Right cardiac atrium (tissue), 5 donors: Measurements from ENCODE around the gene TMEM184C. TPM values are rescaled to one million over a fixed set of nuclear protein-coding genes. Genes with fewer than 3 reads are reported as not detected.

ENCODE experiments used
- ATAC-seq, 2 donors: fragments of 200-7000 bp; cut with Tn5 transposase; one replicate each; pipeline versions ENCODE4 v1.8.0 to v1.9.1; 2020; ENCODE audit warnings: moderate library complexity in 2 of 2, mild to moderate bottlenecking in 1 of 2
- DNase-seq, 3 donors: peaks; one replicate each; pipeline ENCODE4 v3.0.0-alpha.2; 2020
- H3K27ac ChIP-seq: one replicate; pipeline ENCODE4 v1.5.1; 2013; ENCODE audit warnings: mild to moderate bottlenecking, low read length, control low read depth, moderate library complexity
- H3K27me3 ChIP-seq: one replicate; pipeline ENCODE4 v1.6.1; 2013; ENCODE audit not compliant: control insufficient read depth, insufficient read depth
- H3K4me1 ChIP-seq: one replicate; pipeline ENCODE4 v1.6.1; 2013; ENCODE audit warnings: low read length; ENCODE audit not compliant: control insufficient read depth, insufficient read depth
- H3K4me3 ChIP-seq: one replicate; pipeline ENCODE4 v1.5.1; 2013; ENCODE audit warnings: low read length, control low read depth
- H3K9me3 ChIP-seq: one replicate; pipeline ENCODE4 v1.6.1; 2013; ENCODE audit warnings: low read length; ENCODE audit not compliant: control insufficient read depth
- WGBS: extraction: QIAGEN DNeasy Blood & Tissue Kit; methylation state at CpG from one replicate; pipeline ENCODE4 v1.1.7; 2013; 5-methylcytosine and 5-hydroxymethylcytosine counted together
- intact Hi-C, 4 donors: fragments of 100-400 bp; cut with DNase I; formaldehyde crosslinking; loops; one replicate each; pipeline versions ENCODE4 v1.11.0 to v1.14.0; 2022 to 2023
- polyA plus RNA-seq: library from polyadenylated mRNA; stranded (reverse); fragments of 200-250 nt; gene quantifications from one replicate; pipeline ENCODE4 v1.2.3, GENCODE V29; 2013
- total RNA-seq, 4 donors: library from RNA; stranded (reverse); fragmentation: NEBNext Ultra II Directional; extraction: Animal tissue kit (Norgen Biotek cat#: 25700); gene quantifications; one replicate each; pipeline ENCODE4 v1.2.1, GENCODE V29; 2021
- donor health status: healthy with polysubstance abuse.
- donor health status: DM: no; HTN: yes; CAD: no.
- donor health status: DM: no; HTN: no; CAD: no.
- donor health status: DM: no; HTN: yes; CAD: no; lungs with severe emphysema.
- donor health status: DM: yes; HTN: yes; CAD: no.

TMEM184C gene
- total and polyA plus RNA-seq, 5 donors, result 10.9 to 31.3 (median 28.1) TPM

- ATAC-seq, result no peak
- no peak for DNase-seq
- Histone ChIP-seq H3K4me1 (no peaks in the 10 kb centered on the region), H3K27ac (no peak overlapping the region), H3K9me3 (no peaks in the 10 kb centered on the region), H3K4me3 (no peak overlapping the region), H3K27me3 (no peaks in the 10 kb centered on the region)
- WGBS, result 89% methylated on average over 1 of the region's 1 CpG
- intact Hi-C loops, result no loop called here
Measured at GRCh38 chr4:147629783-147630730, 12.9 kb downstream of the TMEM184C start.

GRCh38 chr4:147633113-147633512 lies 15.9 kb downstream of the TMEM184C start:
- H3K27ac ChIP-seq, result no peak overlapping the region
- H3K9me3 ChIP-seq, result no peaks in the 10 kb centered on the region
- no peaks in the 10 kb centered on the region for H3K4me1 ChIP-seq
- no peaks in the 10 kb centered on the region for H3K27me3 ChIP-seq
- no peak overlapping the region for H3K4me3 ChIP-seq
- ATAC-seq (no peak), DNase-seq (no peak)
- WGBS, result 92% methylated on average over 3 of the region's 3 CpGs
- intact Hi-C loops, result no loop called here

- Histone ChIP-seq H3K27ac (no peak overlapping the region), H3K9me3 (no peaks in the 10 kb centered on the region), H3K4me3 (no peak overlapping the region), H3K27me3 (no peaks in the 10 kb centered on the region), H3K4me1 (no peaks in the 10 kb centered on the region)
- DNase-seq (no peak), ATAC-seq (no peak)
- intact Hi-C loops, result no loop called here
- WGBS, result 91% methylated on average over 1 of the region's 1 CpG
Measured at GRCh38 chr4:147633643-147634042, 16.4 kb downstream of the TMEM184C start.

- Histone ChIP-seq H3K27ac (no peak overlapping the region), H3K9me3 (no peaks in the 10 kb centered on the region), H3K4me3 (no peak overlapping the region), H3K27me3 (no peaks in the 10 kb centered on the region), H3K4me1 (no peaks in the 10 kb centered on the region)
- intact Hi-C loops, result no loop called here
- DNase-seq (no peak), ATAC-seq (no peak)
Measured at GRCh38 chr4:147635348-147635747, 18.2 kb downstream of the TMEM184C start.

- DNase-seq, result no peak
- Histone ChIP-seq H3K27me3 (no peaks in the 10 kb centered on the region), H3K9me3 (no peaks in the 10 kb centered on the region), H3K4me3 (no peak overlapping the region), H3K4me1 (peaks cover 1% of the 10 kb centered on the region), H3K27ac (no peak overlapping the region)
- intact Hi-C loops, result no loop called here
- ATAC-seq, result no peak
- 68% methylated on average over 1 of the region's 1 CpG for WGBS
Measured at GRCh38 chr4:147638365-147638764, 21.2 kb downstream of the TMEM184C start.

GRCh38 chr4:147638942-147639341 lies 21.7 kb downstream of the TMEM184C start:
- Histone ChIP-seq H3K27me3 (no peaks in the 10 kb centered on the region), H3K4me1 (peaks cover 3% of the 10 kb centered on the region), H3K27ac (no peak overlapping the region), H3K9me3 (no peaks in the 10 kb centered on the region), H3K4me3 (no peak overlapping the region)
- intact Hi-C loops, result no loop called here
- WGBS, result 72% methylated on average over 2 of the region's 2 CpGs
- ATAC-seq (no peak), DNase-seq (no peak)

- no peaks in the 10 kb centered on the region for H3K27me3 ChIP-seq
- no peak overlapping the region for H3K27ac ChIP-seq
- ATAC-seq, result no peak
- no peak overlapping the region for H3K4me3 ChIP-seq
- intact Hi-C loops, result no loop called here
- DNase-seq, result no peak
- H3K4me1 ChIP-seq, result peaks cover 3% of the 10 kb centered on the region
- no peaks in the 10 kb centered on the region for H3K9me3 ChIP-seq
Measured at GRCh38 chr4:147639388-147639787, 22.2 kb downstream of the TMEM184C start.

- WGBS, result 96% methylated on average over 1 of the region's 1 CpG
- Histone ChIP-seq H3K27ac (no peak overlapping the region), H3K27me3 (no peaks in the 10 kb centered on the region), H3K4me1 (peaks cover 3% of the 10 kb centered on the region), H3K4me3 (no peak overlapping the region), H3K9me3 (no peaks in the 10 kb centered on the region)
- intact Hi-C loops, result no loop called here
- ATAC-seq, result no peak
- DNase-seq, result no peak
Measured at GRCh38 chr4:147640331-147640730, 23.1 kb downstream of the TMEM184C start.

GRCh38 chr4:147643616-147644015 lies 26.4 kb downstream of the TMEM184C start:
- intact Hi-C loops, result no loop called here
- Histone ChIP-seq H3K9me3 (no peaks in the 10 kb centered on the region), H3K4me3 (no peak overlapping the region), H3K4me1 (peaks cover 5% of the 10 kb centered on the region), H3K27ac (no peak overlapping the region), H3K27me3 (no peaks in the 10 kb centered on the region)
- no peak for ATAC-seq
- DNase-seq, result no peak
- WGBS, result 100% methylated on average over 1 of the region's 1 CpG

GRCh38 chr4:147644471-147644870 lies 27.3 kb downstream of the TMEM184C start:
- DNase-seq, result no peak
- Histone ChIP-seq H3K4me1 (peaks cover 5% of the 10 kb centered on the region), H3K27me3 (no peaks in the 10 kb centered on the region), H3K9me3 (no peaks in the 10 kb centered on the region), H3K27ac (no peak overlapping the region), H3K4me3 (no peak overlapping the region)
- ATAC-seq, result no peak
- WGBS, result 80% methylated on average over 3 of the region's 3 CpGs
- intact Hi-C loops, result no loop called here

- no peak for DNase-seq
- peaks cover 5% of the 10 kb centered on the region for H3K4me1 ChIP-seq
- no peak overlapping the region for H3K27ac ChIP-seq
- no peaks in the 10 kb centered on the region for H3K27me3 ChIP-seq
- no peak overlapping the region for H3K4me3 ChIP-seq
- intact Hi-C loops, result no loop called here
- ATAC-seq, result no peak
- no peaks in the 10 kb centered on the region for H3K9me3 ChIP-seq
Measured at GRCh38 chr4:147645099-147645498, 27.9 kb downstream of the TMEM184C start.

GRCh38 chr4:147648656-147649055 lies 31.5 kb downstream of the TMEM184C start:
- Histone ChIP-seq H3K4me1 (peaks cover 4% of the 10 kb centered on the region), H3K4me3 (no peak overlapping the region), H3K27ac (no peak overlapping the region), H3K9me3 (no peaks in the 10 kb centered on the region), H3K27me3 (no peaks in the 10 kb centered on the region)
- ATAC-seq (no peak), DNase-seq (no peak)
- intact Hi-C loops, result no loop called here
